CD14-positive monocyte (primary cell): ENCODE measurements around the gene BAZ2B. TPM values are rescaled to one million over a fixed set of nuclear protein-coding genes. Genes with fewer than 3 reads are reported as not detected.

Experiments
- DNase-seq, 3 donors: peaks; one replicate each; pipeline ENCODE4 v3.0.0-alpha.2; 2011 to 2022
- H2AFZ ChIP-seq: 2 replicates; pipeline ENCODE4 v1.6.0; 2012; ENCODE audit warnings: mild to moderate bottlenecking, low read depth, low read length, inconsistent platforms; ENCODE audit not compliant: insufficient read depth, poor library complexity, severe bottlenecking
- H3K27ac ChIP-seq, 2 donors: 1 replicate in 1 of 2; 2 replicates in 1 of 2; pipeline ENCODE4 v1.5.1; 2012 to 2013; ENCODE audit warnings: low read length in 2 of 2, control low read depth in 1 of 2, inconsistent platforms in 1 of 2, low read depth in 1 of 2, mild to moderate bottlenecking in 1 of 2
- H3K27me3 ChIP-seq, 2 donors: one replicate each; pipeline versions ENCODE4 v1.6.0 to v1.6.1; 2011 to 2013; ENCODE audit warnings: low read length in 2 of 2; ENCODE audit not compliant: control insufficient read depth in 2 of 2, insufficient read depth in 2 of 2
- H3K36me3 ChIP-seq, 2 donors: replicated peaks in 1 of 2; 1 replicate in 1 of 2; 2 replicates in 1 of 2; pipeline versions ENCODE4 v1.5.1 to v1.6.1; 2012 to 2013; ENCODE audit warnings: low read length in 2 of 2, control low read depth in 1 of 2, inconsistent platforms in 1 of 2, mild to moderate bottlenecking in 1 of 2; ENCODE audit not compliant: insufficient read depth in 2 of 2, control insufficient read depth in 1 of 2
- H3K4me1 ChIP-seq, 2 donors: 1 replicate in 1 of 2; 2 replicates in 1 of 2; pipeline versions ENCODE4 v1.5.1 to v1.6.1; 2012 to 2013; ENCODE audit warnings: low read length in 2 of 2, control low read depth in 1 of 2, inconsistent platforms in 1 of 2, mild to moderate bottlenecking in 1 of 2, moderate library complexity in 1 of 2; ENCODE audit not compliant: insufficient read depth in 2 of 2, control insufficient read depth in 1 of 2
- H3K4me2 ChIP-seq: replicated peaks from 2 replicates; pipeline ENCODE3; 2012; ENCODE audit warnings: low read length, moderate library complexity, mild to moderate bottlenecking; ENCODE audit not compliant: poor library complexity, severe bottlenecking; ENCODE audit errors: extremely low read depth
- H3K4me3 ChIP-seq, 3 experiments: fragments of 200-600 bp in 1 of 3; sonication (generic) in 1 of 3; replicated peaks in 1 of 3; 1 replicate in 2 of 3; 2 replicates in 1 of 3; pipeline ENCODE4 v1.5.1; 2011 to 2013; ENCODE audit warnings: low read length in 3 of 3, mild to moderate bottlenecking in 3 of 3, control low read depth in 2 of 3, low read depth in 2 of 3, inconsistent platforms in 1 of 3, moderate library complexity in 1 of 3
- H3K79me2 ChIP-seq: 2 replicates; pipeline ENCODE4 v1.6.0; 2012; ENCODE audit warnings: mild to moderate bottlenecking, control low read depth, inconsistent platforms, low read length, moderate library complexity; ENCODE audit not compliant: insufficient read depth
- H3K9ac ChIP-seq: 2 replicates; pipeline ENCODE4 v1.6.0; 2017; ENCODE audit warnings: low read length, mild to moderate bottlenecking; ENCODE audit not compliant: insufficient read depth, poor library complexity, severe bottlenecking
- H3K9me3 ChIP-seq, 2 donors: replicated peaks in 1 of 2; 1 replicate in 1 of 2; 2 replicates in 1 of 2; pipeline versions ENCODE4 v1.5.1 to v1.6.1; 2012 to 2013; ENCODE audit warnings: low read length in 2 of 2, control low read depth in 1 of 2; ENCODE audit not compliant: control insufficient read depth in 1 of 2, insufficient read depth in 1 of 2
- H4K20me1 ChIP-seq: 2 replicates; pipeline ENCODE4 v1.6.0; 2012; ENCODE audit warnings: mild to moderate bottlenecking, low read length, control low read depth, moderate library complexity; ENCODE audit not compliant: insufficient read depth
- H3K27ac Mint-ChIP-seq, 7 donors: one replicate each; pipeline ENCODE4 v1.8.0; 2020; ENCODE audit warnings: mild to moderate bottlenecking in 7 of 7, mixed read lengths in 7 of 7, moderate library complexity in 6 of 7, inconsistent platforms in 2 of 7
- H3K27me3 Mint-ChIP-seq, 3 donors: one replicate each; pipeline ENCODE4 v1.8.0; 2021 to 2022; ENCODE audit warnings: low read depth in 3 of 3, mild to moderate bottlenecking in 3 of 3, mixed read lengths in 3 of 3, moderate library complexity in 3 of 3, inconsistent platforms in 1 of 3
- H3K36me3 Mint-ChIP-seq, 2 donors: one replicate each; pipeline ENCODE4 v1.8.0; 2020; ENCODE audit warnings: mixed read lengths in 2 of 2, inconsistent platforms in 1 of 2, mild to moderate bottlenecking in 1 of 2
- H3K4me1 Mint-ChIP-seq: one replicate; pipeline ENCODE4 v1.8.0; 2020; ENCODE audit warnings: mild to moderate bottlenecking, mixed read lengths
- H3K4me3 Mint-ChIP-seq, 2 donors: one replicate each; pipeline ENCODE4 v1.8.0; 2020; ENCODE audit warnings: mild to moderate bottlenecking in 2 of 2, mixed read lengths in 2 of 2, moderate library complexity in 1 of 2
- H3K9me3 Mint-ChIP-seq, 7 donors: one replicate each; pipeline ENCODE4 v1.8.0; 2020 to 2022; ENCODE audit warnings: mixed read lengths in 7 of 7, mild to moderate bottlenecking in 6 of 7, moderate library complexity in 6 of 7, inconsistent platforms in 2 of 7
- CTCF ChIP-seq: fragments of 200-600 bp; IDR thresholded peaks from one replicate; pipeline ENCODE4 v1.8.0; 2022; ENCODE audit warnings: antibody characterized with exemption, mild to moderate bottlenecking
- WGBS: methylation state at CpG from one replicate; pipeline ENCODE4 v1.1.5; 2013; ENCODE audit warnings: missing lambda C conversion rate; ENCODE audit not compliant: insufficient coverage; 5-methylcytosine and 5-hydroxymethylcytosine counted together
- intact Hi-C, 2 donors: fragments of 100-400 bp; cut with micrococcal nuclease; formaldehyde crosslinking; loops; one replicate each; pipeline versions ENCODE4 v1.15.0 to v1.15.1; 2023
- polyA plus RNA-seq, 3 donors: library from polyadenylated mRNA; depleted of rRNA in 1 of 3; unstranded in 2 of 3; stranded (reverse) in 1 of 3; fragments of 300-500 nt in 2 of 3; fragments of >200 nt in 1 of 3; fragmentation: Illumina TruSeq in 2 of 3; gene quantifications; 1 replicate in 2 of 3; 2 replicates in 1 of 3; pipeline ENCODE4 v1.2.3, GENCODE V29; 2012 to 2021

The BAZ2B gene
- polyA plus RNA-seq, 3 donors, result 12.9 to 34.2 (median 31.6) TPM

GRCh38 chr2:159589286-159589685 lies 27.1 kb downstream of the BAZ2B start:
- H3K36me3 ChIP-seq, result peaks cover 0 to 14% of the 10 kb centered on the region in 2 donors
- TF ChIP-seq CTCF, result no peak
- peaks cover 82% of the 10 kb centered on the region for H4K20me1 ChIP-seq
- Mint-ChIP-seq H3K27me3 (no peaks in the 10 kb centered on the region), H3K4me3 (no peak overlapping the region), H3K27ac (no peak overlapping the region), H3K9me3 (peaks cover 0 to 7% (median 3%) of the 10 kb centered on the region in 7 donors), H3K36me3 (peaks cover 14 to 18% of the 10 kb centered on the region in 2 donors), H3K4me1 (peaks cover 12% of the 10 kb centered on the region)
- intact Hi-C loops, result no loop called here
- no peak overlapping the region for H3K27ac ChIP-seq
- no peak for DNase-seq
- H3K27me3 ChIP-seq, result no peaks in the 10 kb centered on the region
- H3K79me2 ChIP-seq, result peaks cover 84% of the 10 kb centered on the region
- no peaks in the 10 kb centered on the region for H3K9me3 ChIP-seq
- no peak overlapping the region for H3K4me3 ChIP-seq
- no peaks in the 10 kb centered on the region for H3K4me1 ChIP-seq
- WGBS, result no CpG with 5 or more reads among the region's 1 CpG
- no peak overlapping the region for H3K4me2 ChIP-seq
- H2AFZ ChIP-seq, result no peak overlapping the region
- H3K9ac ChIP-seq, result no peak overlapping the region

- H3K27me3 Mint-ChIP-seq, result no peaks in the 10 kb centered on the region
- no peak for DNase-seq
- Histone ChIP-seq H3K9ac (no peak overlapping the region), H4K20me1 (peaks cover 64% of the 10 kb centered on the region), H3K4me1 (no peaks in the 10 kb centered on the region), H3K27me3 (no peaks in the 10 kb centered on the region), H3K36me3 (peaks cover 0 to 14% of the 10 kb centered on the region in 2 donors), H3K9me3 (no peaks in the 10 kb centered on the region), H3K27ac (no peak overlapping the region), H3K4me3 (no peak overlapping the region), H2AFZ (no peak overlapping the region), H3K79me2 (peaks cover 75% of the 10 kb centered on the region), H3K4me2 (no peak overlapping the region)
- intact Hi-C loops, result no loop called here
- H3K4me3 Mint-ChIP-seq, result no peak overlapping the region
- WGBS, result no CpG with 5 or more reads among the region's 3 CpGs
- peaks cover 0 to 8% (median 4%) of the 10 kb centered on the region in 7 donors for H3K9me3 Mint-ChIP-seq
- H3K27ac Mint-ChIP-seq, result no peak overlapping the region
- H3K36me3 Mint-ChIP-seq, result peaks cover 15 to 27% of the 10 kb centered on the region in 2 donors
- peaks cover 9% of the 10 kb centered on the region for H3K4me1 Mint-ChIP-seq
- TF ChIP-seq CTCF, result no peak
These were observed 30.3 kb downstream of the BAZ2B start for GRCh38 chr2:159586034-159586433.
